SKM-1 (cell line): ENCODE results near the gene TPD52L2.

ENCODE experiments used
- DNase-seq: peaks from one replicate; lab custom pipeline; 2025; ENCODE audit not compliant: unreplicated experiment; lab: John Stamatoyannopoulos, UW

Gene TPD52L2

GRCh38 chr20:63864978-63865640 lies at the start of gene TPD52L2:
Gene TPD52L2 (plus strand): TSS chr20:63865270. CDS start chr20:63865366, 96 bp downstream.
- peak; percentile 96 for DNase-seq

- DNase-seq, result no peak
Observed at GRCh38 chr20:63815615-63816253, 49.3 kb upstream of the TPD52L2 start.

- no peak for DNase-seq
Observed at GRCh38 chr20:63819224-63819921, 45.7 kb upstream of the TPD52L2 start.

GRCh38 chr20:63821811-63822210 lies 43.3 kb upstream of the TPD52L2 start:
- no peak for DNase-seq

- DNase-seq, result no peak
Observed at GRCh38 chr20:63822276-63822696, 42.8 kb upstream of the TPD52L2 start.

GRCh38 chr20:63823691-63824311 lies 41.3 kb upstream of the TPD52L2 start:
- DNase-seq, result no peak

GRCh38 chr20:63825331-63826118 lies 39.5 kb upstream of the TPD52L2 start:
- DNase-seq, result no peak

- no peak for DNase-seq
Observed at GRCh38 chr20:63826753-63827152, 38.3 kb upstream of the TPD52L2 start.

- no peak for DNase-seq
Observed at GRCh38 chr20:63828124-63828523, 36.9 kb upstream of the TPD52L2 start.

GRCh38 chr20:63828545-63828944 lies 36.5 kb upstream of the TPD52L2 start:
- no peak for DNase-seq

- no peak for DNase-seq
Observed at GRCh38 chr20:63828951-63829350, 36.1 kb upstream of the TPD52L2 start.

GRCh38 chr20:63829603-63829944 lies 35.5 kb upstream of the TPD52L2 start:
- no peak for DNase-seq

GRCh38 chr20:63829945-63830835 lies 34.9 kb upstream of the TPD52L2 start:
- DNase-seq, result no peak

- DNase-seq, result no peak
Observed at GRCh38 chr20:63830841-63831588, 34.1 kb upstream of the TPD52L2 start, which contains the start of gene ZBTB46. Gene ZBTB46 (minus strand): TSS chr20:63831264. CDS start chr20:63790757, 40,507 bp downstream.

- DNase-seq, result no peak
Observed at GRCh38 chr20:63831646-63831992, 33.5 kb upstream of the TPD52L2 start.

GRCh38 chr20:63831993-63832686 lies 32.9 kb upstream of the TPD52L2 start:
- no peak for DNase-seq

- DNase-seq, result no peak
Observed at GRCh38 chr20:63833776-63834490, 31.1 kb upstream of the TPD52L2 start.

GRCh38 chr20:63834491-63834880 lies 30.6 kb upstream of the TPD52L2 start:
- no peak for DNase-seq
